Breast epithelium (tissue), 4 donors: ENCODE results near the gene POU2AF3. TPM values are rescaled to one million over a fixed set of nuclear protein-coding genes. Genes with fewer than 3 reads are reported as not detected.

Source experiments
- DNase-seq, 2 donors: peaks; one replicate each; pipeline ENCODE4 v3.0.0-alpha.2; 2019; ENCODE audit warnings: low spot score in 2 of 2
- H3K27ac ChIP-seq, 2 donors: fragments of 200-600 bp; sonication (generic) in 1 of 2; one replicate each; pipeline ENCODE4 v1.5.1; 2016 to 2019; ENCODE audit warnings: mild to moderate bottlenecking in 1 of 2
- H3K27me3 ChIP-seq, 2 donors: fragments of 200-600 bp; sonication (generic) in 1 of 2; one replicate each; pipeline versions ENCODE4 v1.5.1 to v1.6.0; 2017 to 2019; ENCODE audit warnings: control low read depth in 1 of 2, mild to moderate bottlenecking in 1 of 2
- H3K36me3 ChIP-seq: fragments of 200-600 bp; one replicate; pipeline ENCODE4 v1.5.1; 2019
- H3K4me1 ChIP-seq, 2 donors: fragments of 200-600 bp; sonication (generic); one replicate each; pipeline ENCODE4 v1.5.1; 2016 to 2019; ENCODE audit warnings: control low read depth in 1 of 2
- H3K4me3 ChIP-seq, 3 donors: fragments of 200-600 bp; sonication (generic); 1 replicate in 2 of 3; 2 replicates in 1 of 3; pipeline ENCODE4 v1.5.1; 2016 to 2019; ENCODE audit warnings: mild to moderate bottlenecking in 3 of 3, moderate library complexity in 2 of 3
- H3K9me3 ChIP-seq, 2 donors: fragments of 200-600 bp; sonication (generic) in 1 of 2; one replicate each; pipeline ENCODE4 v1.5.1; 2016 to 2019; ENCODE audit warnings: control low read depth in 1 of 2
- POLR2A ChIP-seq: fragments of 450-650 bp; IDR thresholded peaks from one replicate; pipeline ENCODE4 v1.6.1; 2016; ENCODE audit warnings: antibody characterized with exemption, mild to moderate bottlenecking, moderate library complexity
- POLR2AphosphoS5 ChIP-seq, 3 donors: sonication (generic); formaldehyde crosslinking; IDR thresholded peaks; one replicate each; pipeline ENCODE4 v1.6.1; 2017; ENCODE audit warnings: antibody characterized with exemption in 3 of 3
- intact Hi-C: fragments of 100-400 bp; cut with DNase I; formaldehyde crosslinking; loops from one replicate; pipeline ENCODE4 v1.15.1; 2023; ENCODE audit warnings: low total_unique reads
- total RNA-seq, 3 donors: library from RNA; depleted of rRNA; stranded (reverse); fragments of >200 nt; gene quantifications; one replicate each; pipeline ENCODE4 v1.1.0, GENCODE V29; 2016
- TF ChIP-seq, protein P1 (sequence below), 3 donors: fragments of 450-650 bp; IDR thresholded peaks; one replicate each; pipeline ENCODE4 v1.5.1; 2016 to 2017; ENCODE audit warnings: antibody characterized with exemption in 3 of 3, mild to moderate bottlenecking in 3 of 3, moderate library complexity in 3 of 3

The POU2AF3 gene
- total RNA-seq, 3 donors from 2014 or later: 1.4 to 3.6 (median 1.6) TPM

GRCh38 chr11:111356660-111357048 lies 58.3 kb downstream of the POU2AF3 start:
- H3K9me3 ChIP-seq: no peaks in the 10 kb centered on the region
- TF ChIP-seq POLR2A (no peak), POLR2AphosphoS5 (IDR thresholded peaks at IDR 0.05) (no peak)
- TF ChIP-seq, protein P1, sequence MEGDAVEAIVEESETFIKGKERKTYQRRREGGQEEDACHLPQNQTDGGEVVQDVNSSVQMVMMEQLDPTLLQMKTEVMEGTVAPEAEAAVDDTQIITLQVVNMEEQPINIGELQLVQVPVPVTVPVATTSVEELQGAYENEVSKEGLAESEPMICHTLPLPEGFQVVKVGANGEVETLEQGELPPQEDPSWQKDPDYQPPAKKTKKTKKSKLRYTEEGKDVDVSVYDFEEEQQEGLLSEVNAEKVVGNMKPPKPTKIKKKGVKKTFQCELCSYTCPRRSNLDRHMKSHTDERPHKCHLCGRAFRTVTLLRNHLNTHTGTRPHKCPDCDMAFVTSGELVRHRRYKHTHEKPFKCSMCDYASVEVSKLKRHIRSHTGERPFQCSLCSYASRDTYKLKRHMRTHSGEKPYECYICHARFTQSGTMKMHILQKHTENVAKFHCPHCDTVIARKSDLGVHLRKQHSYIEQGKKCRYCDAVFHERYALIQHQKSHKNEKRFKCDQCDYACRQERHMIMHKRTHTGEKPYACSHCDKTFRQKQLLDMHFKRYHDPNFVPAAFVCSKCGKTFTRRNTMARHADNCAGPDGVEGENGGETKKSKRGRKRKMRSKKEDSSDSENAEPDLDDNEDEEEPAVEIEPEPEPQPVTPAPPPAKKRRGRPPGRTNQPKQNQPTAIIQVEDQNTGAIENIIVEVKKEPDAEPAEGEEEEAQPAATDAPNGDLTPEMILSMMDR (IDR thresholded peaks at IDR 0.05): no peak
- intact Hi-C loops: no loop called here
- H3K27ac ChIP-seq: no peak overlapping the region
- no peaks in the 10 kb centered on the region for H3K4me1 ChIP-seq
- no peaks in the 10 kb centered on the region for H3K27me3 ChIP-seq
- H3K36me3 ChIP-seq: no peaks in the 10 kb centered on the region
- no peak overlapping the region for H3K4me3 ChIP-seq
- no peak for DNase-seq

- DNase-seq: no peak
- H3K4me3 ChIP-seq: no peak overlapping the region
- TF ChIP-seq, protein P1 (IDR thresholded peaks at IDR 0.05): no peak
- no peak for TF ChIP-seq POLR2AphosphoS5 (IDR thresholded peaks at IDR 0.05)
- TF ChIP-seq POLR2A: no peak
- no peaks in the 10 kb centered on the region for H3K9me3 ChIP-seq
- H3K27ac ChIP-seq: no peak overlapping the region
- H3K27me3 ChIP-seq: no peaks in the 10 kb centered on the region
- intact Hi-C loops: no loop called here
- H3K4me1 ChIP-seq: no peaks in the 10 kb centered on the region
- H3K36me3 ChIP-seq: no peaks in the 10 kb centered on the region
Measured at GRCh38 chr11:111357150-111358037, 59.0 kb downstream of the POU2AF3 start.

Other genes starting within 250 kb of the POU2AF3 start
- gene POU2AF2, start 52.8 kb upstream of the POU2AF3 start, total RNA-seq: 1 to 10 TPM in 1 of 3 donors, not detected in 2; 2.0 TPM
- 1 to 10 TPM in 2 of 3 donors, under 1 TPM in 1; 0.16 to 5.6 (median 3.5) TPM for gene POU2AF1, start 80.7 kb downstream of the POU2AF3 start, total RNA-seq
- gene BTG4, start 213.8 kb downstream of the POU2AF3 start, total RNA-seq: not detected
- gene HOATZ, start 216.2 kb downstream of the POU2AF3 start, total RNA-seq: not detected
- gene LAYN, start 242.2 kb downstream of the POU2AF3 start, total RNA-seq: 10 to 100 TPM in 2 of 3 donors, 1 to 10 TPM in 1; 2.1 to 21.3 (median 19.9) TPM